GM23338 (cell line): ENCODE data around the gene DAAM2. TPM values are rescaled to one million over a fixed set of nuclear protein-coding genes. Genes with fewer than 3 reads are reported as not detected.

Experiments
- ATAC-seq: fragments of 200-7000 bp; cut with Tn5 transposase; 3 replicates; pipeline ENCODE4 v1.9.1; 2020
- DNase-seq: peaks from one replicate; pipeline ENCODE4 v3.0.0-alpha.2; 2015; ENCODE audit warnings: low spot score
- H2AFZ ChIP-seq: fragments of 200-600 bp; sonication (generic); 2 replicates; pipeline ENCODE4 v1.8.0; 2016; ENCODE audit warnings: antibody characterized with exemption, mild to moderate bottlenecking, moderate library complexity
- H3F3A ChIP-seq: fragments of 200-600 bp; sonication (generic); replicated peaks from 2 replicates; pipeline ENCODE4 v1.8.0; 2017; ENCODE audit warnings: antibody characterized with exemption, mixed run types, low read depth
- H3K27ac ChIP-seq: fragments of 200-600 bp; sonication (generic); 2 replicates; pipeline ENCODE4 v1.6.1; 2016; ENCODE audit warnings: low read depth
- H3K27me3 ChIP-seq: fragments of 200-600 bp; sonication (generic); 2 replicates; pipeline ENCODE4 v1.8.0; 2016; ENCODE audit warnings: mild to moderate bottlenecking, mixed run types, moderate library complexity; ENCODE audit not compliant: insufficient read depth
- H3K36me3 ChIP-seq: fragments of 200-600 bp; sonication (generic); 2 replicates; pipeline ENCODE4 v1.8.0; 2016; ENCODE audit warnings: mild to moderate bottlenecking; ENCODE audit not compliant: insufficient read depth
- H3K4me1 ChIP-seq: fragments of 200-600 bp; sonication (generic); 2 replicates; pipeline ENCODE4 v1.8.0; 2016; ENCODE audit warnings: mild to moderate bottlenecking, moderate library complexity; ENCODE audit not compliant: insufficient read depth
- H3K4me2 ChIP-seq: fragments of 200-600 bp; sonication (generic); 2 replicates; pipeline ENCODE4 v1.7.1; 2017; ENCODE audit warnings: mixed run types
- H3K4me3 ChIP-seq: fragments of 200-600 bp; sonication (generic); 2 replicates; pipeline ENCODE4 v1.6.1; 2016; ENCODE audit warnings: mixed run types
- H3K79me2 ChIP-seq: fragments of 200-600 bp; sonication (generic); replicated peaks from 2 replicates; pipeline ENCODE4 v1.8.0; 2017; ENCODE audit warnings: mild to moderate bottlenecking; ENCODE audit not compliant: insufficient read depth
- H3K9me2 ChIP-seq: fragments of 200-600 bp; sonication (generic); 2 replicates; pipeline ENCODE4 v1.8.0; 2017; ENCODE audit not compliant: insufficient read depth
- H4K20me1 ChIP-seq: fragments of 200-600 bp; sonication (generic); replicated peaks from 2 replicates; pipeline ENCODE4 v1.8.0; 2017; ENCODE audit warnings: mild to moderate bottlenecking; ENCODE audit not compliant: insufficient read depth
- H3K27ac Mint-ChIP-seq: 2 replicates; pipeline ENCODE4 v1.8.0; 2020; ENCODE audit warnings: inconsistent platforms, mild to moderate bottlenecking, moderate library complexity, mixed read lengths
- H3K27me3 Mint-ChIP-seq: 3 replicates; pipeline ENCODE4 v1.8.0; 2022; ENCODE audit warnings: low read depth, mild to moderate bottlenecking, moderate library complexity, mixed read lengths, inconsistent platforms; ENCODE audit not compliant: insufficient read depth, poor library complexity
- H3K36me3 Mint-ChIP-seq: 3 replicates; pipeline ENCODE4 v1.8.0; 2021; ENCODE audit warnings: low read depth, mild to moderate bottlenecking, inconsistent platforms, moderate library complexity, mixed read lengths
- H3K4me1 Mint-ChIP-seq: 3 replicates; pipeline ENCODE4 v1.8.0; 2020; ENCODE audit warnings: mild to moderate bottlenecking, inconsistent platforms, mixed read lengths
- H3K4me3 Mint-ChIP-seq: 3 replicates; pipeline ENCODE4 v1.8.0; 2021; ENCODE audit warnings: moderate library complexity, mild to moderate bottlenecking, inconsistent platforms, mixed read lengths
- H3K9me3 Mint-ChIP-seq: 3 replicates; pipeline ENCODE4 v1.8.0; 2020; ENCODE audit warnings: moderate library complexity, mild to moderate bottlenecking, inconsistent platforms, mixed read lengths
- CTCF ChIP-seq, 2 experiments: fragments of 200-600 bp in 1 of 2; sonication (generic) in 1 of 2; conservative IDR thresholded peaks; 2 replicates each; pipeline versions ENCODE4 v1.5.1 to v1.6.1; 2016 to 2017; ENCODE audit warnings: antibody characterized with exemption in 2 of 2, low read depth in 2 of 2, mild to moderate bottlenecking in 2 of 2, moderate library complexity in 1 of 2
- ETS1 ChIP-seq: IDR thresholded peaks from 2 replicates; pipeline ENCODE4 v1.6.1; 2016; ENCODE audit warnings: antibody characterized with exemption
- EZH2 ChIP-seq: fragments of 200-600 bp; sonication (generic); IDR thresholded peaks from one replicate; pipeline ENCODE4 v1.8.0; 2017; ENCODE audit warnings: antibody characterized with exemption, mild to moderate bottlenecking, low read depth; ENCODE audit not compliant: unreplicated experiment
- EZH2phosphoT487 ChIP-seq: fragments of 200-600 bp; sonication (generic); IDR thresholded peaks from one replicate; pipeline ENCODE4 v1.8.1; 2018; ENCODE audit warnings: antibody characterized with exemption; ENCODE audit not compliant: unreplicated experiment
- JUNB ChIP-seq: IDR thresholded peaks from one replicate; pipeline ENCODE4 v1.6.1; 2016; ENCODE audit warnings: antibody characterized with exemption; ENCODE audit not compliant: unreplicated experiment
- NANOG ChIP-seq: IDR thresholded peaks from 2 replicates; pipeline ENCODE4 v1.6.1; 2016; ENCODE audit warnings: antibody characterized with exemption, borderline replicate concordance
- POLR2AphosphoS5 ChIP-seq: IDR thresholded peaks from 2 replicates; pipeline ENCODE4 v1.6.1; 2016; ENCODE audit warnings: antibody characterized with exemption, low read depth
- STAT1 ChIP-seq: IDR thresholded peaks from one replicate; pipeline ENCODE4 v1.6.1; 2016; ENCODE audit warnings: antibody characterized with exemption; ENCODE audit not compliant: unreplicated experiment
- ZNF331 ChIP-seq: fragments of 250-450 bp; sonication (Bioruptor Pico); IDR thresholded peaks from 2 replicates; pipeline ENCODE4 v1.5.0; 2020; ENCODE audit warnings: low read depth, mild to moderate bottlenecking, moderate library complexity
- ZNF462 ChIP-seq: fragments of 250-450 bp; sonication (Bioruptor Pico); IDR thresholded peaks from 2 replicates; pipeline ENCODE4 v1.5.0; 2020; ENCODE audit warnings: mild to moderate bottlenecking, moderate library complexity
- polyA plus RNA-seq: library from polyadenylated mRNA; unstranded; fragments of >200 nt; fragmentation: Nextera tagmentation; extraction: Ambion mirVana; gene quantifications from 2 replicates; pipeline ENCODE4 v1.2.1, GENCODE V29; 2016
- total RNA-seq: library from RNA; depleted of rRNA; stranded (reverse); fragments of >200 nt; shearing (Covaris generic); gene quantifications from 2 replicates; pipeline ENCODE4 v1.2.3, GENCODE V29; 2014

Gene DAAM2
- total and polyA plus RNA-seq, 2 experiments from 2014 or later, result 1.4 to 4.9 TPM

- H3K36me3 ChIP-seq, result no peaks in the 10 kb centered on the region
- no peak overlapping the region for H3K27ac ChIP-seq
- H2AFZ ChIP-seq, result no peak overlapping the region
- TF ChIP-seq STAT1, result no peak
- no peak for TF ChIP-seq NANOG
- no peak for TF ChIP-seq POLR2AphosphoS5
- no peak for TF ChIP-seq EZH2
- no peak for TF ChIP-seq ZNF331 (CRISPR knock-in tag)
- TF ChIP-seq EZH2phosphoT487, result no peak
- no peak for TF ChIP-seq ETS1
- no peak for TF ChIP-seq CTCF (conservative IDR thresholded peaks at IDR 0.05; ENCODE audit: low read depth in 2 of 2)
- H3K79me2 ChIP-seq, result no peaks in the 10 kb centered on the region
- H3K4me2 ChIP-seq, result no peak overlapping the region
- H4K20me1 ChIP-seq, result no peaks in the 10 kb centered on the region
- Mint-ChIP-seq H3K4me3 (no peak overlapping the region), H3K9me3 (no peaks in the 10 kb centered on the region), H3K4me1 (peaks cover 18% of the 10 kb centered on the region; the same call in 2 of the 3 replicates), H3K36me3 (no peaks in the 10 kb centered on the region), H3K27ac (no peak overlapping the region), H3K27me3 (peaks cover 8% of the 10 kb centered on the region)
- H3K9me2 ChIP-seq, result 0 out of 2 replicates have a peak, but pooled peaks cover 9% of the 10 kb centered on the region
- ATAC-seq (no peak), DNase-seq (no peak)
- no peak overlapping the region for H3K4me3 ChIP-seq
- no peaks in the 10 kb centered on the region for H3K27me3 ChIP-seq
- peaks cover 11% of the 10 kb centered on the region for H3K4me1 ChIP-seq
- no peaks in the 10 kb centered on the region for H3F3A ChIP-seq
These were observed 18.4 kb upstream of the DAAM2 start for GRCh38 chr6:39773782-39774181.

- Mint-ChIP-seq H3K9me3 (no peaks in the 10 kb centered on the region), H3K27me3 (peaks cover 3% of the 10 kb centered on the region), H3K4me3 (no peak overlapping the region), H3K4me1 (peaks cover 18% of the 10 kb centered on the region; the same call in 2 of the 3 replicates), H3K27ac (peak overlapping the region; percentile 68; the same call in 1 of the 2 replicates), H3K36me3 (no peaks in the 10 kb centered on the region)
- 0 out of 2 replicates have a peak overlapping the region, but pooled peaks have one; percentile 59 for H3K4me2 ChIP-seq
- DNase-seq (peak; percentile 28), ATAC-seq (peak; percentile 46; the same call in 2 of the 3 replicates)
- peaks cover 11% of the 10 kb centered on the region for H3K4me1 ChIP-seq
- no peak overlapping the region for H3K4me3 ChIP-seq
- no peaks in the 10 kb centered on the region for H3K79me2 ChIP-seq
- H3F3A ChIP-seq, result no peaks in the 10 kb centered on the region
- no peak overlapping the region for H2AFZ ChIP-seq
- no peaks in the 10 kb centered on the region for H4K20me1 ChIP-seq
- no peaks in the 10 kb centered on the region for H3K36me3 ChIP-seq
- H3K27ac ChIP-seq, result no peak overlapping the region
- 0 out of 2 replicates have a peak, but pooled peaks cover 9% of the 10 kb centered on the region for H3K9me2 ChIP-seq
- no peaks in the 10 kb centered on the region for H3K27me3 ChIP-seq
- TF ChIP-seq JUNB (no peak), ZNF331 (CRISPR knock-in tag) (no peak), ZNF462 (CRISPR knock-in tag) (no peak)
These were observed 15.6 kb upstream of the DAAM2 start for GRCh38 chr6:39776581-39776980.
